Aorta (tissue), 5 donors: ENCODE data around the gene CD247. TPM values are rescaled to one million over a fixed set of nuclear protein-coding genes. Genes with fewer than 3 reads are reported as not detected.
A peak's percentile ranks its signal among the peaks of the same experiment; 100 is the strongest.

ENCODE experiments used
- ATAC-seq: fragments of 200-7000 bp; cut with Tn5 transposase; one replicate; pipeline ENCODE4 v1.9.1; 2022; ENCODE audit warnings: moderate library complexity; ENCODE audit not compliant: low FRiP score
- DNase-seq, 2 donors: peaks; one replicate each; pipeline ENCODE4 v3.0.0-alpha.2; 2020
- H3K27ac ChIP-seq, 2 donors: one replicate each; pipeline ENCODE4 v1.5.1; 2013; ENCODE audit warnings: low read length in 2 of 2, mild to moderate bottlenecking in 2 of 2, moderate library complexity in 2 of 2, control low read depth in 1 of 2, inconsistent platforms in 1 of 2, low read depth in 1 of 2
- H3K27me3 ChIP-seq, 2 donors: one replicate each; pipeline ENCODE4 v1.6.1; 2013; ENCODE audit warnings: control low read depth in 1 of 2, low read length in 1 of 2, mild to moderate bottlenecking in 1 of 2, moderate library complexity in 1 of 2; ENCODE audit not compliant: insufficient read depth in 2 of 2, control insufficient read depth in 1 of 2
- H3K36me3 ChIP-seq, 2 donors: one replicate each; pipeline ENCODE4 v1.6.1; 2013; ENCODE audit warnings: control low read depth in 1 of 2, low read length in 1 of 2, mild to moderate bottlenecking in 1 of 2; ENCODE audit not compliant: insufficient read depth in 2 of 2, control insufficient read depth in 1 of 2
- H3K4me1 ChIP-seq, 2 donors: one replicate each; pipeline ENCODE4 v1.6.1; 2013; ENCODE audit warnings: low read length in 2 of 2, control low read depth in 1 of 2, mild to moderate bottlenecking in 1 of 2, moderate library complexity in 1 of 2; ENCODE audit not compliant: insufficient read depth in 2 of 2, control insufficient read depth in 1 of 2
- H3K4me3 ChIP-seq, 2 donors: one replicate each; pipeline ENCODE4 v1.5.1; 2013; ENCODE audit warnings: low read length in 2 of 2, control low read depth in 1 of 2, mild to moderate bottlenecking in 1 of 2
- H3K9me3 ChIP-seq: one replicate; pipeline ENCODE4 v1.6.1; 2013; ENCODE audit warnings: mild to moderate bottlenecking, low read length; ENCODE audit not compliant: control insufficient read depth
- WGBS, 2 donors: extraction: QIAGEN DNeasy Blood & Tissue Kit; methylation state at CpG; one replicate each; pipeline ENCODE4 v1.1.7; 2013; 5-methylcytosine and 5-hydroxymethylcytosine counted together
- intact Hi-C, 2 donors: fragments of 100-400 bp; cut with DNase I; formaldehyde crosslinking; loops; one replicate each; pipeline versions ENCODE4 v1.14.2 to v1.15.0; 2022
- polyA plus RNA-seq, 2 donors: library from polyadenylated mRNA; stranded (reverse); fragments of 200-250 nt; gene quantifications; one replicate each; pipeline ENCODE4 v1.2.3, GENCODE V29; 2013
- total RNA-seq, 2 donors: library from RNA; stranded (reverse); fragmentation: NEBNext Ultra II Directional; extraction: Animal tissue kit (Norgen Biotek cat#: 25700); gene quantifications; one replicate each; pipeline ENCODE4 v1.2.1, GENCODE V29; 2021
- donor health status: healthy with polysubstance abuse.
- donor health status: Bipolar disorder and iron deficiency.
- donor health status: DM: no; HTN: no; CAD: no.
- donor health status: DM: no; HTN: no; CAD: no.
- donor health status: DM: yes; HTN: yes; CAD: no.

CD247 gene
- total and polyA plus RNA-seq, 4 donors = 0.64 to 4.3 (median 4.0) TPM; not detected in 1

- ATAC-seq (no peak), DNase-seq (no peak)
- no peaks in the 10 kb centered on the region for H3K27me3 ChIP-seq
- no peaks in the 10 kb centered on the region for H3K36me3 ChIP-seq
- H3K4me1 ChIP-seq = no peaks in the 10 kb centered on the region
- H3K27ac ChIP-seq = no peak overlapping the region
- WGBS, 2 donors = 70 to 71% methylated on average over 5 of the region's 5 CpGs
- H3K4me3 ChIP-seq = no peak overlapping the region
- H3K9me3 ChIP-seq = no peaks in the 10 kb centered on the region
- intact Hi-C loops = no loop called here
Measured at GRCh38 chr1:167477986-167478385, 40.3 kb downstream of the CD247 start.

- H3K27ac ChIP-seq = no peak overlapping the region
- ATAC-seq (no peak), DNase-seq (no peak)
- H3K27me3 ChIP-seq = no peaks in the 10 kb centered on the region
- no peaks in the 10 kb centered on the region for H3K36me3 ChIP-seq
- WGBS, 2 donors = 96 to 98% methylated on average over 2 of the region's 2 CpGs
- intact Hi-C loops = no loop called here
- no peaks in the 10 kb centered on the region for H3K4me1 ChIP-seq
- H3K9me3 ChIP-seq = no peaks in the 10 kb centered on the region
- H3K4me3 ChIP-seq = no peak overlapping the region
Measured at GRCh38 chr1:167476061-167476460, 42.3 kb downstream of the CD247 start.

- DNase-seq (no peak), ATAC-seq (no peak)
- H3K36me3 ChIP-seq = no peaks in the 10 kb centered on the region
- H3K27me3 ChIP-seq = no peaks in the 10 kb centered on the region
- intact Hi-C loops = no loop called here
- no peak overlapping the region for H3K4me3 ChIP-seq
- 84 to 85% methylated on average over 5 of the region's 5 CpGs for WGBS, 2 donors
- H3K9me3 ChIP-seq = no peaks in the 10 kb centered on the region
- H3K27ac ChIP-seq = no peak overlapping the region
- H3K4me1 ChIP-seq = no peaks in the 10 kb centered on the region
Measured at GRCh38 chr1:167474191-167474641, 44.1 kb downstream of the CD247 start.

- Histone ChIP-seq H3K9me3 (no peaks in the 10 kb centered on the region), H3K4me1 (no peaks in the 10 kb centered on the region), H3K27ac (no peak overlapping the region), H3K4me3 (no peak overlapping the region), H3K36me3 (no peaks in the 10 kb centered on the region), H3K27me3 (no peaks in the 10 kb centered on the region)
- ATAC-seq (no peak), DNase-seq (no peak)
- WGBS, 2 donors = 68 to 75% methylated on average over 5 of the region's 5 CpGs
- intact Hi-C loops = no loop called here
Measured at GRCh38 chr1:167473761-167474160, 44.6 kb downstream of the CD247 start.

- Histone ChIP-seq H3K27me3 (no peaks in the 10 kb centered on the region), H3K36me3 (no peaks in the 10 kb centered on the region), H3K4me3 (no peak overlapping the region), H3K27ac (no peak overlapping the region), H3K4me1 (no peaks in the 10 kb centered on the region), H3K9me3 (no peaks in the 10 kb centered on the region)
- DNase-seq = peak in 1 of 2 donors; percentile 24
- WGBS, 2 donors = 90 to 91% methylated on average over 10 of the region's 10 CpGs
- intact Hi-C loops = no loop called here
- ATAC-seq = no peak
Measured at GRCh38 chr1:167472752-167473521, 45.4 kb downstream of the CD247 start.

GRCh38 chr1:167471568-167471967 is 46.8 kb downstream of the CD247 start:
- Histone ChIP-seq H3K36me3 (no peaks in the 10 kb centered on the region), H3K27me3 (no peaks in the 10 kb centered on the region), H3K9me3 (no peaks in the 10 kb centered on the region), H3K4me1 (no peaks in the 10 kb centered on the region), H3K4me3 (no peak overlapping the region), H3K27ac (no peak overlapping the region)
- DNase-seq (no peak), ATAC-seq (no peak)
- intact Hi-C loops = no loop called here
- 85 to 89% methylated on average over 5 of the region's 5 CpGs for WGBS, 2 donors

- WGBS, 2 donors = 59 to 63% methylated on average over 7 of the region's 7 CpGs
- DNase-seq (no peak), ATAC-seq (no peak)
- Histone ChIP-seq H3K4me1 (no peaks in the 10 kb centered on the region), H3K27ac (no peak overlapping the region), H3K27me3 (no peaks in the 10 kb centered on the region), H3K9me3 (no peaks in the 10 kb centered on the region), H3K36me3 (no peaks in the 10 kb centered on the region), H3K4me3 (no peak overlapping the region)
- intact Hi-C loops = no loop called here
Measured at GRCh38 chr1:167469280-167469965, 48.9 kb downstream of the CD247 start.

GRCh38 chr1:167467752-167468151 is 50.6 kb downstream of the CD247 start:
- Histone ChIP-seq H3K36me3 (no peaks in the 10 kb centered on the region), H3K27me3 (no peaks in the 10 kb centered on the region), H3K4me1 (no peaks in the 10 kb centered on the region), H3K9me3 (no peaks in the 10 kb centered on the region), H3K27ac (no peak overlapping the region), H3K4me3 (no peak overlapping the region)
- no peak for DNase-seq
- no peak for ATAC-seq
- 80 to 83% methylated on average over 9 of the region's 9 CpGs for WGBS, 2 donors
- intact Hi-C loops = no loop called here
